CD4-positive, alpha-beta T cell treated with Interleukin-6 at 100 ng/mL for 8 hours (primary cell): ENCODE results near the gene CENPP.

Source experiments
- DNase-seq: peaks from one replicate; pipeline ENCODE4 v3.0.0-alpha.2; 2020; ENCODE audit warnings: mixed read lengths, low spot score

Gene CENPP

DNA sequence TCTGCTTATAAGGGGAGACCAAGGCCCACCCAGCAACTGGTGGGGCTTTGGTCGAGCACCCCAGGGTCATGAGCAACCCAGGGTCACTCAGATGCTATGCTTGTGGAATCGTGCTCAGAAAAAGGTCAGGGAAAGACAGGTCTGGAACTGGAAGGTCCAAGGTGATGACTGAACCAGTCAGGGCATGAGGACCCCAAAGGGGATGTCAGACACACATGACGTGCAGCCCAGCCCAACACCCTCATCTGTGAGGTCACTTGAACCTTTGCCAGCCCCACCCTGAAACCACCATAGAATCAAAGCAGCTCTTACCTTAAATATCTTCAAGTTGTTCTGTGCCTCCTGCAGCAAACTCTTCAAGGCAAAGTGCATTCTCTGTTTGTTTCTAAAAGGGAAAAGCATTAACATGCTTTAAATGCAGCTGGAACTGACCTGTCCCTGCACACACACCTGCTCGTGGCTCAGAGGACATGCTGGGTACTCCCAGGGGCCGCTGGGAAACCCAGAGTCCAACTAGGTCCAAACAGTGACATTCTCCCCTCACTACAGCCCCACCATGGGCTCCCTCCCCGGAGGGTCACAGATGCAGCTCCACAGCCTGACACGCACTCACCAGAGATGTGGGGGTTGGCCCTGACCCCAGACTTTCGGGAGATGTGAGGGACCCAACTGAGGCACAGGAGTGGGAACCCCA, 314.8 kb downstream of the CENPP start:
- no peak for DNase-seq

DNA sequence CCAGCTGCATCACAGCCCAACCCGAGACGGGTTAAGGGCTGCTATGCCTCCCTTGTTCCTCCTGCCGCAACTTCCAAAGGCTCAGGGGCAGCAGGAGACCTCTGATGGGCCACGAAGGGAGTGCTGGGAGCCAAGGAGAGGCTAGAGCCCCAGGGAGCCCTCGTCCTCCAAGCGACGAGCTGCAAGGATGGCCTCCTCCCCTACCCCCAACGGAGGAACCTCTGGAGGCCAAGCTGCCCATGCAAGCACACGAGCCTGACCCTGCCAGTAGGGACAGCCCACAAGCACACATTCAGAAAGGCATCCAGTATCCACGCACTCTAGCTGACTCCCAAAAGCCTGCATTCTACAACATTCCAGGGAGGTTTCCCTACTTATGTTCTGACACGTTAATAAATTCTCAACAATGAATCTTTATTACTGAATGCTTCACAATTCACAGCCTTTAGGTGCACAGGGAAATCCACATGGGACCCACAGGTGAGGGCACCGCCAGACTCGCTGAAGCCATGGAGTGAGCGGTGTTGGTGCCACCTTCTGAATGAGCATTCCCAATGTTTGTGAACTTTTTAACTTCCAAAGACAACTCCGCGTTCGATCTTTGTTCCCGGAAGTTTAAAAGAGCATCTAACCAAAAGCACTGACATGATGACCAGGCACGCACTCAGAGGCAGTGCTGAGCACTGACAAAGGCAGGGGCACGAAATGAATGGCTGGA, 315.5 kb downstream of the CENPP start:
- DNase-seq = no peak

- no peak for DNase-seq
Measured at GRCh38 chr9:92642041-92642451, 316.3 kb downstream of the CENPP start.

DNA sequence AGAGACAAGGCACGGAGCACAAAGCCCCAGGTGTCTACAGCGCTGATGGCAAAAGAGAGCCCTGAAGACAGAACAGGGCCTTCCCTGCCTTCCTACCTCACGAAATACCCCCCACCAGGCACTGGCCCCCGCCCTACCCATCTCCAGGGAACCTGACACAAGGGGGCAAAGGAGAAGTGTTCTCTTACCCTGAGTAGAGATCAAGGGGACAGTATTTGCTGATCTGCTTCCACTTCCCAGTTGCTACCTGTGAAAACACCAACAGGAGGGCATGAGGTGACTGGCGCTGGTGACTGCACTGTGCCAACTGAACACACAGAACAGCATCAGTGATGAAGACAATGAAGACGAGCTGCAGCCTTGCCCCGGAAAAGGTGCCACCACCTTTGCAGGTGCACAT, 316.8 kb downstream of the CENPP start:
- no peak for DNase-seq

- no peak for DNase-seq
Measured at GRCh38 chr9:92644278-92644677, 318.5 kb downstream of the CENPP start.

- no peak for DNase-seq
Measured at GRCh38 chr9:92645041-92645440, 319.3 kb downstream of the CENPP start.

DNA sequence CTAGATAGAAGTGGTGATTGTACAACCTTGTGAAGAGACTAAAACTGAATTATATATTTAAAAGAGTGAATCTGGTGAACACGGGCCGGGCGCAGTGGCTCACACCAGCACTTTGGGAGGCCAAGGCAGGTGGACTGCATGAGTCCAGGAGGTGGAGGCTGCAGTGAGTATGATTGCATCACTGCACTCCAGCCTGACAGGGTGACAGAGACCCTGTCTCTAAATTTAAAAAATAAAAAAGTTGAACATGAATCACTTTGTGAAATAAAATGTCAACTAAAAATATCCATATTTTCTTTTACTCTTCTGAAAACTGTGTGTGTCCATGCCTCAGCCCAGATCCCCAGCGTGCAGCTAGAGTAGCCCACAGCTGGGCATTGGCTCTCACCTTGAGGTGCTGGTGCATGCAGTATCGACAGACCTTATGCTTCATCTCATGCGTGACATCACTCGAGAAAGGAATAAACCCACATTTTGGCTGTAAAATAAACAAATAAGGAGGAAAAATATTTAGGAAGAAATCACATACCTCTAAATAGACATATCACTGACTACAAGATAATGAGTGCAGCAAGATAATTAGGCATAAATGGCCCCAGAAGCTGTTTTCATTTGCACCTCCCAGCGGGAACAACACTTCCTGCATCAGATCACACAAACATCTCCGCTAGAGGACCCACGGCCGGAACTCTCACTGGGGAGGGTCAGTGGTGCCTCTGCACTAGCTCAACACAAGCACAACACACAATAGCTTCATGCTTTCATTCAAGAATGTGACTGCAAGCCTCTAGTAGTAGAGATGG, 322.1 kb downstream of the CENPP start:
- no peak for DNase-seq

- no peak for DNase-seq
Measured at GRCh38 chr9:92648474-92648971, 322.8 kb downstream of the CENPP start.

DNA sequence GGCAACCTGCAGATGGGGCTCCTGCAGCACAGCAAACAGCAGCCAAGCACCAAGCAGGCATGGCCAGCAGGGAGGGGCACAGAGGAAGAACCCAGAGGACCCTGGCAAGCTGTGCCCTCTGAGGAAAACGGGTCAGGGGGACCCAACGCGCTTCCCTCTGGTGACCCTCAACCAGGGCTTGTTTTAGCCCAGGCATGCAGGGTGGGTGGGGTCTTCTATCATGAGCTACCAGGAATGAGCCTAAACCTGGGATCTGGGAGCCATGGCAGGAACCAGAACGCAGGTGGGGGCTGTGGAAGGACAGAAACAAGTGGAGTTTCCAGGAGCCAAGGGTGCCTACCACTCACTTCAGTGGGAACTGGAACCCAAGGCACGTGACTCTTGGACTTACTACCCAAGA, 323.3 kb downstream of the CENPP start:
- DNase-seq = no peak

DNA sequence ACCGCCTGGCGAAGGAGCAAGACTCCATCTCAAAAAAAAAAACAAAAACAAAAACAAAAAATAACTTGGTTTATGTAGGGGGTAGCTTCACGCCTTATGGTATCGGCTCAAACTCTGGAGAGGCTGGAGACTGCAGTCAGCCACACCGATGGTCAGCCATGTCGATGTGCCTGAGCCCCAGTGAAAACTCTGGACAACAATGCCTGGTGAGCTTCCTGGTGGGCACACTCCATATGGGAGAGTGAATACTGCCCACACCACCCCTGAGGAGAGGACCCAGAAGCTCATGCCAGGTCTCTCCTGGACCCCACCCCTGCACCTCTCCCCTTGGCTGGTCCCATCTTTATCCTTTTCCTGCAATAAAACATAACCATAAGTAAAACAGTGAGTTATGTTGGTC, 324.5 kb downstream of the CENPP start:
- no peak for DNase-seq

GRCh38 chr9:92650839-92651621, 325.3 kb downstream of the CENPP start:
- DNase-seq = no peak

DNA sequence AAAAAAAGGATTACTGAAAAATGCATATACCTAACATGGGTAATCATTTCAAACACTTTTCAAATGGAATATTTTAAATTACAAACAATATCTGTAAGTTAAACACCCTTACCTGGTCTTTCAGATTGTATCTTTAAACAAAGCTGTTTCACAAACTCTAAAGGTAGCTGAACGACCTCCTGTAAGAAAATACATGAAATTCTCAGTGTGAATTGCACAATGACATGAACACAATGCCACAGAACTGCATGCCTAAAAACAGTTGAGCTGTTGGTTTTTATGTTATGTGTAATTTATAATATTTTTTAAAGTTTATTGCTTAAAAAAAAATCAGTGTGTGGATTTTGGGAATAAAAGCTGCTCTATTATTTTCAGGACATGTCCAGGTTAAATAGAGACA, 326.7 kb downstream of the CENPP start:
- no peak for DNase-seq

DNA sequence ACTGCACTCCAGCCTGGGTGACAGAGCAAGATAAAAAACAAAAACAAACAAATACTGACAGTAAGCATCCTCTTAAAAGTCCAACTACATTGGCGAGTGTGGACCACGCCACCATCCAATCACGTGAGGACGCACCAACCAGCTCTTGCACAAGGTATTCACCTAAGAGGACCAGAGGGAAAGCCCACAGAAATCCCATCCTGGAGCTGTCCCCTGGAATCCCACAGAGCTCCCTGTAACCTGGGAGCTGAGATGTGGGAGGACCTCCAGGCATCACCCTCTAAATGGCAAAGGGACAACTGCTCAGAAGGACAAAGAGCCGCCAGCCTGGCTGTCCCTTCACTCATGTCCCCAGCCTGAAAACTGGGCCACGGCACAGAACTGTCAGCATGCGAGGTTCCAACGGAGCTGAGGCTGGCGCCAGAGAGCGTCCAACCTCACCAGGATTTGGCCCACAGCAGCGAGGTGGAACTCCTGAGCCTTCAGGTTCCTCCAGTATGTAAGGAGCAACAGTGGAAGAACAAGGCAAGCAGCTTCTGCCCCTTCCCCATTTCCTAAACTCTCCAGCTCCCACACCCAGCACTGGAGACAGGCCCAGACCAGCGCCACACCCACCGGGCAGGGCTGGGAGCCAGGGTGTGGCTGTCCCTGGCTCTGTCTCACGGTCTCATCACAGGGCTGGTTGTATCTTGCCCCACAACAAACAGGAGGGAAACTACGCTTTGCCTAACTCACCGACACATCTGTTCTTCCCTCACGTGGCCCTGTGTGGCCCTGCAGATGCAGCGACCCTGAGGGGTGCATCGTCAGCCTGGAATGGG, 328.9 kb downstream of the CENPP start:
- DNase-seq = no peak

DNA sequence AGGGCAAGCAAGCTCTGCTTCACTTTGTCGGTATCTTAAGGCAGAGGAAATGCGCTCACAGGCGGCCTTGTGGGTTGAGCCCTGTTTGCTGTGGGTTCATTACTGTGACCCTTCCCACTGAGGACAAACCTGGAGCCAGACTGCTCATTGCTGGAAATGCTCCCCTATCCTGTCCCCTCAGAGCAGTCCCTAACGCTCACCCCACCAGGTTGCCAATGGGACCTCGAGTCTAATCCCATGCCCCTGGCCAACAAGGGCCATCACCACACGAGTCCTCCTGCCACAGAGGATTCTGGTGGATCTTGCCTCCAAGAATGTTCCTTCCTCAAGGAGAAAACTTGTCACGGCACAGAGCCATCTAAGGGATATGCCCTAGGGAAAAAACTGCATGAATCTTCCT, 329.6 kb downstream of the CENPP start:
- no peak for DNase-seq

DNA sequence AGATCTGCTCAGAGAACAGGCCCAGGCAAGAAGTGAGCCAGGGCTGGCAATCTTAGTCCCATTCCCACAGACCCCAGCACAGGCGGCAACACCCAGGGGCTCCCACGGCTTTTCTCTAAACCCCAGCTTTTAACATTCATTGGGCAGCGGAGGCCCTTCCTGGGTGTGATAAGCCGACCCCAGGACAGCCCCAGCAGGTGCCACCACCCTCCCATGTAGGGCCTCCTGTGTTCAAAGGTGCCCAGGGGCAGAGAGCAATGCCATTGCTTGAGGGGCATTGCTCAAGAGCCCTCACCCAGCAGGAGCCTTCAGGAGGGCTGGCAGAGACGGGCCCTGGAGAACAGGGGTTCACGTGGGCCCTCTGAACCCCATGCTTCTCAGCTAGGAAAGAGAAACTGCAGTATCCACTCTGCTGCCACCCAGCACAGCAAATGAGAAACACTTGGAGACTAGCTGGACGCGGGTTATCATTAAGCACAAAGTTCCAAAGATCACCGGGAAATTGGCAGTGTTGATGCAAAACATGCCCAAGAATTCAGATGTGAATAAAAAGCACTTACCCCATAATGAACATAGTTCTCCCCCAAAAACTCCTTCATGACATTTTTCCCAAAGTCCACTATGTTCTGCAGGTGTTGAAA, 330.3 kb downstream of the CENPP start:
- DNase-seq = no peak

- no peak for DNase-seq
Measured at GRCh38 chr9:92656537-92656925, 330.8 kb downstream of the CENPP start.

DNA sequence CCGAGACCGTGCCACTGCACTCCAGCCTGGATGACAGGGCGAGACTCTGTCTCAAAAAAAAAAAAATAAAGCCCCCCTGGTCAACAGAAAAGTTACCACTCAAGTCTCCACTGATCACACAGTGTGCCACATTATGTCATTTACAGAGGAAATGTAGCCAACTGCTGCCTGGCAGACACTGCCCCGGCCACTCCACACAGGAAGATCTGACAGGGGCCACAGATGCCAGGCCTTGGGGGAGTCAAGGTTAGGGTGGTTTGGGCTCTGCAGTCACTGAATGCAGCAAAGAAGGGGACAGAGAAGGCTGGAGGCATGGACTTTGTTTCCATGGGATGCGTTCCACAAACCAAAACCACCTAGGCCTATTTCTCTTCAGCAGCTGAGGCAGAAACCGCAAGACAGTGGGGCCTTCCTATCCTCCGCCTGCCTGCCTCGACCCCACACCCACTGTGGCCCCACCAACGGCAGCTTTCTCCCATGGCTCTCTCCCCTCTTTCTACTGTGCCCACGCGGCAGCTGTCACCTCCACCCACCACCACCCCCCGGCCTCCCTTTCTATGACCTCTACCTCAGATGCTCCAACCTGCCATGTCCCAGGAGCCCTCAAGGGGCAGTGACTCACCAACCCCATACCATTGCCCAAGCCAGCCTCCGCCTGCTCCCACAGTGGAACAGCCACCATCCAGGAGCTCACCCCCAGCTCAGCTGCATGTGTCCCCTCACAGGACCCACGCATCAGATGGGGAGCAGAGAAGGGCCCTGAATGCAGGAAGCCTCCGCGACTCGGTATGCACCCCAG, 331.7 kb downstream of the CENPP start:
- DNase-seq = no peak

DNA sequence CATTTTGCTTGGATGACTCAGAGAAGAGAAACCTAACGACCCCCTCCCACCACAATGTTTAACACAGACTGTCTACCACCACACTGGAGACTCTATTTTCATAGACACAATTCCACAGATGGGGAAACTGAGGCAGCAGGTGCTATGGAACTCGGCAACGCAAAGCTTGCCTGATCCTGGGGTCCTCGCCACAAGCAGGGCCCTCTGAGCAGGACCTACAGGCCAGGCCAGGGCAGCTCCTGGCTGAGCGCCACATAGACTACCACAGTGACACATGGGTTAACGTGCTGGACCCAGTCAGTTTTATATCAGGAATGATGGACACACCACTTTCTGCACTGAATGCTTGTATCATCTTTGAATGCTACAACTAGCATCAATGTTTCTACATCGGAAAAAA, 332.4 kb downstream of the CENPP start:
- DNase-seq = no peak

DNA sequence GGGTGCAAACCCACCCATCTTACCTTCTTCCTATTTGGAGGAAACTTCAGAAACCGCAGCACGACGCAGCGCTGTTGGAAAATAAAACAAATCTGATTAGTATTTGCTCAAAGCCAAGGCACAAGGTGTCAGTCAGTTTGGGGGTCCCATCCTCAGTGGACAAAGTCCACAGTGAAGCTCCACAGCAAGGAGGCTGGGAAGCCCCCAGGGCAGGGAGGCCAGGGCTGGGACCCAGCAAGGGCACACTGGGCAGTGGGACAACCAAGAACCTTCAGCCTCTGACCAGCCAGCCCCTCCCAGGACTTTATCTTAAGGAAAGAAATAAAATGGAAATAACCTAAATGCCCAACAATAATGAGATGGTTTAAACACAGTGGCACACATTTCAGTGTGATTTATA, 332.9 kb downstream of the CENPP start:
- DNase-seq = no peak

DNA sequence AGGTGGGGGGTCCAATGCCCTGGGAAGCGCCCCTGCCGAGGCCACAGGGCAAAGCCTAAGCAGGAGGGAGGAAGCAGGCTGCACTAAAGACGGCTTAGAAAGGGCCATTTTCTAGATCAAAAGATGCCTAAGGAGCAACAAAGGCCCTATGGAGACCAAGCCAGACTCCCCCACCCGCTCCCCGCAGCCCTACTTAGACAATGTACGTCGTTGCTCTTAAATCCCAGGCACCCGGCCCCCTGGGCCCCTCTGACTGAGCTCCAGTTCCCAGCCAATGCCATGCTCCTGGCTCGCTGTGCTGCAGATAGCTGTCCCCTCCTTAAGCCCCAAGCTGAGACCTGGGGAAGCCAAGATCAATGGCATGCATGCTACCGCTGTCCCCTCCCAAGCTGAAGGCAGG, 333.8 kb downstream of the CENPP start:
- no peak for DNase-seq
